ENCODE measurements around the gene HPS1. TPM values are rescaled to one million over a fixed set of nuclear protein-coding genes. Genes with fewer than 3 reads are reported as not detected.

The HPS1 gene
- total RNA-seq, 1 experiment from 2014 or later: 41.8 TPM

GRCh38 chr10:98410759-98411158 is 36.0 kb downstream of the HPS1 start:
- H3K36me3 ChIP-seq: no peaks in the 10 kb centered on the region; the same call in none of the 2 replicates
- no peak for DNase-seq

GRCh38 chr10:98410135-98410743 is 36.5 kb downstream of the HPS1 start:
- Histone ChIP-seq H3K36me3 (no peaks in the 10 kb centered on the region; the same call in 1 of the 2 replicates), H3K9me3 (no peaks in the 10 kb centered on the region), H3K27me3 (no peaks in the 10 kb centered on the region), H3K4me3 (no peak overlapping the region)
- DNase-seq: no peak

More at GRCh38 chr10:98410759-98411158, 36.0 kb downstream of the HPS1 start:
- Histone ChIP-seq H3K4me3 (no peak overlapping the region), H3K27me3 (no peaks in the 10 kb centered on the region), H3K9me3 (no peaks in the 10 kb centered on the region)

GRCh38 chr10:98408799-98409198 is 37.9 kb downstream of the HPS1 start:
- Histone ChIP-seq H3K36me3 (no peaks in the 10 kb centered on the region), H3K9me3 (no peaks in the 10 kb centered on the region), H3K27me3 (no peaks in the 10 kb centered on the region), H3K4me3 (no peak overlapping the region)
- DNase-seq: no peak

- Histone ChIP-seq H3K36me3 (no peaks in the 10 kb centered on the region), H3K27me3 (no peaks in the 10 kb centered on the region), H3K9me3 (no peaks in the 10 kb centered on the region), H3K4me3 (no peak overlapping the region)
- DNase-seq: no peak
Observed at GRCh38 chr10:98407744-98408241, 38.9 kb downstream of the HPS1 start.

GRCh38 chr10:98407017-98407743 is 39.6 kb downstream of the HPS1 start:
- Histone ChIP-seq H3K36me3 (no peaks in the 10 kb centered on the region), H3K4me3 (no peak overlapping the region), H3K27me3 (no peaks in the 10 kb centered on the region), H3K9me3 (no peaks in the 10 kb centered on the region)
- no peak for DNase-seq

- no peaks in the 10 kb centered on the region for H3K9me3 ChIP-seq
- no peaks in the 10 kb centered on the region for H3K36me3 ChIP-seq
- H3K27me3 ChIP-seq: no peaks in the 10 kb centered on the region
- no peak overlapping the region for H3K4me3 ChIP-seq
- no peak for DNase-seq
Observed at GRCh38 chr10:98405422-98405821, 41.3 kb downstream of the HPS1 start.

- no peaks in the 10 kb centered on the region for H3K27me3 ChIP-seq
- DNase-seq: peak; percentile 29
- no peak overlapping the region; the same call in 1 of the 2 replicates for H3K4me3 ChIP-seq
- no peaks in the 10 kb centered on the region for H3K9me3 ChIP-seq
- H3K36me3 ChIP-seq: no peaks in the 10 kb centered on the region
Observed at GRCh38 chr10:98404571-98405359, 42.0 kb downstream of the HPS1 start.

- Histone ChIP-seq H3K4me3 (no peak overlapping the region; the same call in 1 of the 2 replicates), H3K27me3 (no peaks in the 10 kb centered on the region), H3K9me3 (no peaks in the 10 kb centered on the region), H3K36me3 (no peaks in the 10 kb centered on the region)
- peak; percentile 20 for DNase-seq
Observed at GRCh38 chr10:98403812-98404504, 42.8 kb downstream of the HPS1 start.

GRCh38 chr10:98402931-98403718 is 43.6 kb downstream of the HPS1 start:
- no peaks in the 10 kb centered on the region for H3K27me3 ChIP-seq
- no peaks in the 10 kb centered on the region for H3K36me3 ChIP-seq
- no peaks in the 10 kb centered on the region for H3K9me3 ChIP-seq
- no peak overlapping the region for H3K4me3 ChIP-seq
- no peak for DNase-seq

GRCh38 chr10:98402478-98402877 is 44.3 kb downstream of the HPS1 start:
- Histone ChIP-seq H3K36me3 (no peaks in the 10 kb centered on the region), H3K9me3 (no peaks in the 10 kb centered on the region), H3K27me3 (no peaks in the 10 kb centered on the region), H3K4me3 (no peak overlapping the region)
- DNase-seq: no peak

GRCh38 chr10:98400482-98400881 is 46.3 kb downstream of the HPS1 start:
- no peak for DNase-seq
- Histone ChIP-seq H3K36me3 (no peaks in the 10 kb centered on the region), H3K27me3 (no peaks in the 10 kb centered on the region), H3K4me3 (no peak overlapping the region), H3K9me3 (no peaks in the 10 kb centered on the region)

- no peak for DNase-seq
- H3K9me3 ChIP-seq: no peaks in the 10 kb centered on the region
- no peaks in the 10 kb centered on the region for H3K27me3 ChIP-seq
- H3K36me3 ChIP-seq: no peaks in the 10 kb centered on the region
- H3K4me3 ChIP-seq: no peak overlapping the region
Observed at GRCh38 chr10:98399784-98400183, 47.0 kb downstream of the HPS1 start.

- no peaks in the 10 kb centered on the region for H3K36me3 ChIP-seq
- no peak overlapping the region for H3K4me3 ChIP-seq
- H3K9me3 ChIP-seq: no peaks in the 10 kb centered on the region
- no peaks in the 10 kb centered on the region for H3K27me3 ChIP-seq
- DNase-seq: no peak
Observed at GRCh38 chr10:98397089-98397600, 49.6 kb downstream of the HPS1 start.

- no peaks in the 10 kb centered on the region for H3K9me3 ChIP-seq
- H3K36me3 ChIP-seq: no peaks in the 10 kb centered on the region
- H3K27me3 ChIP-seq: no peaks in the 10 kb centered on the region
- H3K4me3 ChIP-seq: no peak overlapping the region
- no peak for DNase-seq
Observed at GRCh38 chr10:98396096-98397063, 50.4 kb downstream of the HPS1 start.
